Heart right ventricle (tissue), 16 donors: ENCODE measurements around the gene RADIL. TPM values are rescaled to one million over a fixed set of nuclear protein-coding genes. Genes with fewer than 3 reads are reported as not detected.

Experiments used
- ATAC-seq, 8 donors: fragments of 200-7000 bp; cut with Tn5 transposase; one replicate each; pipeline ENCODE4 v1.9.1; 2020; ENCODE audit warnings: mild to moderate bottlenecking in 8 of 8, moderate library complexity in 8 of 8, moderate number of reproducible peaks in 1 of 8
- DNase-seq, 2 donors: peaks; one replicate each; pipeline ENCODE4 v3.0.0-alpha.2; 2020
- H3K27ac ChIP-seq, 10 donors: fragments of 200-600 bp; sonication (generic) in 2 of 10; one replicate each; pipeline versions ENCODE4 v1.5.0 to v1.8.0; 2020 to 2022; ENCODE audit warnings: mild to moderate bottlenecking in 3 of 10
- H3K27me3 ChIP-seq, 7 donors: fragments of 200-600 bp; one replicate each; pipeline ENCODE4 v1.8.0; 2021 to 2022; ENCODE audit warnings: mild to moderate bottlenecking in 2 of 7
- H3K36me3 ChIP-seq, 9 donors: fragments of 200-600 bp; sonication (generic) in 1 of 9; one replicate each; pipeline versions ENCODE4 v1.5.0 to v1.8.0; 2020 to 2022; ENCODE audit warnings: mild to moderate bottlenecking in 2 of 9
- H3K4me1 ChIP-seq, 9 donors: fragments of 200-600 bp; sonication (generic) in 1 of 9; one replicate each; pipeline versions ENCODE4 v1.5.0 to v1.8.0; 2020 to 2022; ENCODE audit warnings: mild to moderate bottlenecking in 4 of 9
- H3K4me3 ChIP-seq, 10 donors: fragments of 200-600 bp; sonication (generic) in 2 of 10; one replicate each; pipeline versions ENCODE4 v1.5.0 to v1.8.0; 2020 to 2022; ENCODE audit warnings: mild to moderate bottlenecking in 7 of 10, moderate library complexity in 2 of 10
- H3K9me3 ChIP-seq, 11 donors: fragments of 200-600 bp in 10 of 11; sonication (generic) in 2 of 11; one replicate each; pipeline versions ENCODE4 v1.5.0 to v1.8.0; 2013 to 2022; ENCODE audit warnings: mild to moderate bottlenecking in 2 of 11, control low read depth in 1 of 11, moderate library complexity in 1 of 11
- CTCF ChIP-seq, 9 donors: fragments of 200-600 bp; sonication (generic) in 2 of 9; IDR thresholded peaks; one replicate each; pipeline versions ENCODE4 v1.5.0 to v1.8.0; 2021 to 2022; ENCODE audit warnings: antibody characterized with exemption in 9 of 9, mild to moderate bottlenecking in 5 of 9, moderate library complexity in 1 of 9
- WGBS, 2 donors: extraction: QIAGEN DNeasy Blood & Tissue Kit; methylation state at CpG; one replicate each; pipeline ENCODE4 v1.1.7; 2013; ENCODE audit warnings: inconsistent platforms in 1 of 2; 5-methylcytosine and 5-hydroxymethylcytosine counted together
- intact Hi-C, 10 donors: fragments of 100-400 bp; cut with DNase I; formaldehyde crosslinking; loops; one replicate each; pipeline versions ENCODE4 v1.11.1 to v1.14.2; 2022
- polyA plus RNA-seq, 2 donors: library from polyadenylated mRNA; stranded (reverse); fragments of 200-250 nt; gene quantifications; one replicate each; pipeline ENCODE4 v1.2.3, GENCODE V29; 2013
- total RNA-seq, 10 donors: library from RNA; stranded (reverse); fragmentation: NEBNext Ultra II Directional in 3 of 10; extraction: Animal tissue kit (Norgen Biotek cat#: 25700) in 3 of 10; gene quantifications; one replicate each; pipeline versions ENCODE4 v1.2.1 to v1.2.4, GENCODE V29; 2021 to 2023
- donor health status: Arrhythmogenic right ventricular cardiomyopathy.
- donor health status: ischemic (EF 13 %, LVEDD 7.1; RV severe dilation, severe dysfunction).
- donor health status: healthy with polysubstance abuse.
- donor health status: DM: no; HTN: yes; CAD: no.
- donor health status: DM: no; HTN: no; CAD: no.
- donor health status: ischemic (EF 25% LVEDD 6.9; RV normal size, moderate dysfunction).
- donor health status: ischemic (EF 25% LVEDD 5.7; RV mildly dilated, moderate dysfunction).
- donor health status: healthy.
- donor health status: DM: yes; HTN: yes; CAD: no.
- donor health status: Ischemic cardiomyopathy.
- donor health status: ischemic (EF 35%, LVEDD 5.7; RV mildly dilated, moderate dysfunction).
- donor health status: nonischemic (EF 11% LVEDD 7.7; RV severe dilation, severe dysfunction).
- donor health status: DM: yes; HTN: yes; CAD: no.
- donor health status: PGD.
- donor health status: ischemic (EF 29% LVEDD 5.4; RV normal size, mild dysfunction).
- donor health status: nonischemic (EF 23%, LVEDD 6.1; RV moderate dilation, normal function).

The RADIL gene
- total and polyA plus RNA-seq, 12 donors: 1.2 to 6.6 (median 3.8) TPM

- TF ChIP-seq CTCF (IDR thresholded peaks at IDR 0.05): no peak
- peaks cover 0 to 4% (median 0%) of the 10 kb centered on the region in 9 donors for H3K36me3 ChIP-seq
- no peaks in the 10 kb centered on the region for H3K27me3 ChIP-seq
- WGBS, 2 donors: 77 to 80% methylated on average over 14 of the region's 14 CpGs
- ATAC-seq (no peak), DNase-seq (no peak)
- no peak overlapping the region for H3K4me3 ChIP-seq
- intact Hi-C loops: loop anchor here in 1 of 10 donors (10.0 kb wide), 1 partner anchor 261 kb away; no protein-coding TSS in a partner anchor
- H3K9me3 ChIP-seq: no peaks in the 10 kb centered on the region
- peak overlapping the region in 2 of 10 donors; percentile 19 to 86 for H3K27ac ChIP-seq
- H3K4me1 ChIP-seq: peaks cover 3 to 55% (median 16%) of the 10 kb centered on the region in 9 donors
Measured at GRCh38 chr7:4823441-4824119, 59.9 kb downstream of the RADIL start.

GRCh38 chr7:4822677-4823076 lies 60.8 kb downstream of the RADIL start:
- Histone ChIP-seq H3K9me3 (no peaks in the 10 kb centered on the region), H3K4me1 (peaks cover 3 to 55% (median 19%) of the 10 kb centered on the region in 9 donors), H3K27me3 (no peaks in the 10 kb centered on the region), H3K27ac (peak overlapping the region in 2 of 10 donors; percentile 25 to 86), H3K36me3 (peaks cover 0 to 4% (median 0%) of the 10 kb centered on the region in 9 donors), H3K4me3 (no peak overlapping the region)
- no peak for TF ChIP-seq CTCF (IDR thresholded peaks at IDR 0.05)
- ATAC-seq: no peak
- 86 to 87% methylated on average over 9 of the region's 9 CpGs for WGBS, 2 donors
- DNase-seq: no peak
- intact Hi-C loops: loop anchor here in 1 of 10 donors (10.0 kb wide), 1 partner anchor 262 kb away; no protein-coding TSS in a partner anchor

GRCh38 chr7:4820967-4821471 lies 62.5 kb downstream of the RADIL start:
- TF ChIP-seq CTCF (IDR thresholded peaks at IDR 0.05): no peak
- intact Hi-C loops: loop anchor here in 1 of 10 donors (10.0 kb wide), 1 partner anchor 264 kb away; no protein-coding TSS in a partner anchor
- WGBS, 2 donors: 71 to 80% methylated on average over 20 of the region's 20 CpGs
- H3K27ac ChIP-seq: peak overlapping the region in 9 of 10 donors; percentile 6 to 86 (median 73)
- ATAC-seq: peak in 2 of 8 donors; percentile 2 to 13
- H3K4me1 ChIP-seq: peaks cover 3 to 55% (median 19%) of the 10 kb centered on the region in 9 donors
- no peak for DNase-seq
- no peaks in the 10 kb centered on the region for H3K9me3 ChIP-seq
- peaks cover 0 to 4% (median 0%) of the 10 kb centered on the region in 9 donors for H3K36me3 ChIP-seq
- no peak overlapping the region for H3K4me3 ChIP-seq
- H3K27me3 ChIP-seq: no peaks in the 10 kb centered on the region

GRCh38 chr7:4820405-4820966 lies 63.0 kb downstream of the RADIL start:
- intact Hi-C loops: loop anchor here in 1 of 10 donors (10.0 kb wide), 1 partner anchor 264 kb away; no protein-coding TSS in a partner anchor
- H3K27me3 ChIP-seq: no peaks in the 10 kb centered on the region
- peaks cover 0 to 4% (median 0%) of the 10 kb centered on the region in 9 donors for H3K36me3 ChIP-seq
- WGBS, 2 donors: 51 to 55% methylated on average over 19 of the region's 19 CpGs
- H3K4me3 ChIP-seq: peak overlapping the region in 1 of 10 donors; percentile 6
- ATAC-seq (peak; percentile 11 to 80 (median 60)), DNase-seq (no peak)
- no peak for TF ChIP-seq CTCF (IDR thresholded peaks at IDR 0.05)
- peak overlapping the region; percentile 6 to 86 (median 71) for H3K27ac ChIP-seq
- H3K9me3 ChIP-seq: no peaks in the 10 kb centered on the region
- peaks cover 3 to 55% (median 19%) of the 10 kb centered on the region in 9 donors for H3K4me1 ChIP-seq
